ENCODE data around the gene PTX4. TPM values are rescaled to one million over a fixed set of nuclear protein-coding genes. Genes with fewer than 3 reads are reported as not detected.

The PTX4 gene
- total and polyA plus RNA-seq, 9 of the 15 experiments (the other 6 are each of a cell fraction or from before 2014, with no cell fraction given) = 0.11 TPM; not detected in 8

- TF ChIP-seq ZEB2 (IDR thresholded peaks at IDR 0.05) (no peak), TAF7 (tag; IDR thresholded peaks at IDR 0.05) (no peak), POU5F1 (IDR thresholded peaks at IDR 0.05; ENCODE audit: borderline replicate concordance, low read depth, low read length, partially characterized antibody) (no peak), SMARCA5 (IDR thresholded peaks at IDR 0.05) (no peak), FOS (IDR thresholded peaks at IDR 0.05; ENCODE audit: extremely low read depth, insufficient read length) (no peak), SP1 (CRISPR knock-in tag; IDR thresholded peaks at IDR 0.05) (no peak), ZNF766 (CRISPR knock-in tag; conservative IDR thresholded peaks at IDR 0.05) (no peak), ZNF24 (IDR thresholded peaks at IDR 0.05) (no peak), MYNN (IDR thresholded peaks at IDR 0.05) (no peak), MYNN (CRISPR knock-in tag; IDR thresholded peaks at IDR 0.05) (no peak), ZC3H11A (IDR thresholded peaks at IDR 0.05; ENCODE audit: low read depth, low read length) (no peak), ZNF253 (CRISPR knock-in tag; conservative IDR thresholded peaks at IDR 0.05) (no peak), FOXO4 (CRISPR knock-in tag; IDR thresholded peaks at IDR 0.05) (no peak), RNF2 (IDR thresholded peaks at IDR 0.05) (no peak), ZNF696 (CRISPR knock-in tag; conservative IDR thresholded peaks at IDR 0.05) (no peak), ZNF444 (CRISPR knock-in tag; IDR thresholded peaks at IDR 0.05) (no peak)
- H2AFZ ChIP-seq (ENCODE audit: low read depth, low read length) = no peak overlapping the region
- no peak overlapping the region for H3K4me2 ChIP-seq (ENCODE audit: insufficient read depth, low read length)
- BruUV-seq (replicated peaks) = no TSS peak
- H3K27me3 ChIP-seq (ENCODE audit: control insufficient read depth in 2 of 2, insufficient read depth in 2 of 2, low read length in 2 of 2) = no peaks in the 10 kb centered on the region
- H4K20me1 ChIP-seq (replicated peaks; ENCODE audit: control insufficient read depth, insufficient read depth, low read length) = 0 out of 2 replicates have a peak, but pooled peaks cover 5% of the 10 kb centered on the region
- H3K36me3 ChIP-seq (ENCODE audit: control insufficient read depth, insufficient read depth, low read length) = peaks cover 71% of the 10 kb centered on the region; the same call in 2 of the 3 replicates
- DNase-seq (ENCODE audit: extremely low read depth in 1 of 4, low spot score in 3 of 4) (no peak), ATAC-seq (no peak), FAIRE-seq (no peak)
- no peaks in the 10 kb centered on the region for H3K9me3 ChIP-seq (replicated peaks; ENCODE audit: control insufficient read depth, insufficient read depth, low read depth, low read length)
- H3K4me3 ChIP-seq = no peak overlapping the region
- H3K27ac ChIP-seq (ENCODE audit: extremely low read depth, low read depth, low read length) = no peak overlapping the region
- CTCF ChIA-PET (ENCODE audit: low intra/inter-chr PET ratio) = no interaction called here
- H3K4me1 ChIP-seq (replicated peaks in 1 of 2; ENCODE audit: control insufficient read depth in 2 of 2, insufficient read depth in 2 of 2, low read length in 2 of 2) = peaks cover 0 to 10% of the 10 kb centered on the region in 2 experiments; a peak in 2 of 5 replicates
- peaks cover 4% of the 10 kb centered on the region for H3K9me1 ChIP-seq (ENCODE audit: control insufficient read depth, insufficient read depth, low read length)
- 94% methylated on average over 17 of the region's 42 CpGs for WGBS (ENCODE audit: insufficient coverage, low coverage, missing lambda C conversion rate)
- no peak overlapping the region; a peak in 1 of 4 replicates for H3K9ac ChIP-seq (ENCODE audit: insufficient read depth in 1 of 2, low read depth in 2 of 2, low read length in 2 of 2)
- intact Hi-C loops (cut with micrococcal nuclease) (no loop called here), in situ Hi-C loops (cut with MboI) (no loop called here)
- POLR2A ChIA-PET = no interaction called here
- no peaks in the 10 kb centered on the region for H3K79me2 ChIP-seq (ENCODE audit: control insufficient read depth, insufficient read depth, low read length)
These were observed 31.1 kb downstream of the PTX4 start for GRCh38 chr16:1457489-1458245.
